ENCODE measurements around the gene DEUP1. TPM values are rescaled to one million over a fixed set of nuclear protein-coding genes. Genes with fewer than 3 reads are reported as not detected.

Gene DEUP1, protein sequence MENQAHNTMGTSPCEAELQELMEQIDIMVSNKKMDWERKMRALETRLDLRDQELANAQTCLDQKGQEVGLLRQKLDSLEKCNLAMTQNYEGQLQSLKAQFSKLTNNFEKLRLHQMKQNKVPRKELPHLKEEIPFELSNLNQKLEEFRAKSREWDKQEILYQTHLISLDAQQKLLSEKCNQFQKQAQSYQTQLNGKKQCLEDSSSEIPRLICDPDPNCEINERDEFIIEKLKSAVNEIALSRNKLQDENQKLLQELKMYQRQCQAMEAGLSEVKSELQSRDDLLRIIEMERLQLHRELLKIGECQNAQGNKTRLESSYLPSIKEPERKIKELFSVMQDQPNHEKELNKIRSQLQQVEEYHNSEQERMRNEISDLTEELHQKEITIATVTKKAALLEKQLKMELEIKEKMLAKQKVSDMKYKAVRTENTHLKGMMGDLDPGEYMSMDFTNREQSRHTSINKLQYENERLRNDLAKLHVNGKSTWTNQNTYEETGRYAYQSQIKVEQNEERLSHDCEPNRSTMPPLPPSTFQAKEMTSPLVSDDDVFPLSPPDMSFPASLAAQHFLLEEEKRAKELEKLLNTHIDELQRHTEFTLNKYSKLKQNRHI
- total RNA-seq (ENCODE audit: low replicate concordance), result not detected in 2 replicates

DNA sequence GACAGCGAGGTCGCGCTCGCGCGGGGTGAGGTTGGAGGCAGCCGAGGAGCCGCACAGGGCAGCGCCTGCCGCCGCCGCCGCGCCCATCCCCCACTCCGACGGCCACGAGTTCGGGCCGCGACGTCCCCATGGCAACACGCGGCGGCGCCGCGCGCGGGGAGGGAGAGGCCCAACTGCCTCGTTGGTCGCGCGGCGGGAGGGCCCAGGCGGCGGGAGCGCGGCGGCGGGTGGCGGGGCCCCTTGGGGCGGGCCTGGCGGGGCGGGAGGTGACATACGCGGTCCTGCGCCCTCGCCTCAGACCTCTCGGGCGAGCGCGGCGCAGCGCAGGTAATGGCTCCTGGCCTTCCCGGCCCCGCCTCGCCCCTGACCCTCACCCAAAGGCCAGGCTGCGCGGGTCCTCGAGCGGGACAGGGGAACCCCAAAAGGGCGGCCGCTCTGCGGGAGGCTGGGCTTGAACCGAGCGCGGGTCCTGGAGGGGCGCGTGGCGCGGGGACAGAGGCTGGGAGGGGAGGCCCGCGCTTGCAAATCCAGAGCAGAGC is at the start of gene DEUP1:
Gene DEUP1 (plus strand): TSS at position 297 of the 539 bp plus-strand sequence. CDS start 1,518 bp downstream, outside the sequence.
- no peak for DNase-seq (ENCODE audit: low read depth)
- TF ChIP-seq CTCF (IDR thresholded peaks at IDR 0.05; ENCODE audit: insufficient read depth, low read length), result no peak
- H3K4me3 ChIP-seq (ENCODE audit: low read depth, low read length), result no peak within 1 kb of the TSS

DNA sequence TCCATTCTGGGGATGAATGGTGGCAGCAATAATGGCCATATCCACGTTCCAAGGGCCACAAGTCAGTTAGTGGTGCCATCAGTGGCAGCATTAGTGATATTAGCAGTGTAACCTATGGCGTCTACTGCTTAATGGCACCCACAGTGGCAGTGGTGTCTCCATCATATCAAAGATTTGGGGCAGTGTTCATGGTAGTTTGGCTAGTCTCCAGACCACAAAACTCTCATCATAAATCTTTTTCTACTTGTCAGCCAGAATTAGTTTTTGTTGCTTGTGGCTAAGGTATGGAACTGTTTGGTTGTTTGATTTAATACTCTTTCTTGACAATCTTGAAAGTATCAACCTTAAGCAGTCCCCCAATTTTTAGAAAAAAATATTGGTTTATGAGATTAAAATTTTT is 45.1 kb upstream of the DEUP1 start:
- no peak for DNase-seq (ENCODE audit: low read depth)
- TF ChIP-seq CTCF (IDR thresholded peaks at IDR 0.05; ENCODE audit: insufficient read depth, low read length), result no peak
- no peak overlapping the region for H3K4me3 ChIP-seq (ENCODE audit: low read depth, low read length)

- no peak for DNase-seq (ENCODE audit: low read depth)
- no peak overlapping the region for H3K4me3 ChIP-seq (ENCODE audit: low read depth, low read length)
- no peak for TF ChIP-seq CTCF (IDR thresholded peaks at IDR 0.05; ENCODE audit: insufficient read depth, low read length)
These were observed 43.1 kb upstream of the DEUP1 start for GRCh38 chr11:93287434-93287833.

DNA sequence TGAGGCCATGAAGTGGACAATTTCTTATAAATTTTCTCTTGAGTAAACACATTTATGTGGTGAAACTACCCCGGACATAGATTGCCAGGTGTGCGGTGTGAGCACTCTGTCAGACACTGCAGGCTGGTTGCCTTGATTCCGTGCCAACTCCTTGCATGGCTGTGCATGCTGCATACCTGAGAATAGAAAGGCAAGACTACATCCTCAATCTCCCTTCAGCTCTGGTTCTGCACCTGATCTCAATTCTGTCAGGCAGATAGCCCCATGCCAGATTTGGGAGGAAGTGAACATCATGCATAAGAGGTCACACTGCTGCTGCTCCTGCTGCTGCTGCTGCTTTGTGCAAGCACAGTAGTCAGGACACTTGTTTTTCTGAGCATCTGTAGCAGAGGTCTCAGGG is 42.5 kb upstream of the DEUP1 start:
- H3K4me3 ChIP-seq (ENCODE audit: low read depth, low read length), result no peak overlapping the region
- no peak for DNase-seq (ENCODE audit: low read depth)
- TF ChIP-seq CTCF (IDR thresholded peaks at IDR 0.05; ENCODE audit: insufficient read depth, low read length), result no peak

DNA sequence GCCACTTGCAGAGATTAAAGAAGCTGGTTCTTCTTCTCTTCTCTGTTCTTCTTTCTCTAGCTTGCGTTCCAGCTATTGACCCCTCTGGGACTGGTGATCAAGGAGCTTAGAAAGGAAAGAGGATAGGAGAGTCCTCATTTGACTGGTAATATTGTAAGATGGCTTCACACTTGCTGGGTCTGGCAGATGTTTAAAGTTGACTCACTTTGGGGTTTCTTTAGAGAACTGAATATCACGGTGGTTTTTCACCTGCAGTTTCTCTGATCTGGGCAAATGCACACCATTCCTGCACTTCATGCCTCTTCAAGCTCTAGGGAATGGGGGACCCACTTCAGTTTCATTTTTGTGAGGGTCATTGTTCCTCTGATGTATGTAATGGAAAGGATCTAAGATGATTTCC is 41.8 kb upstream of the DEUP1 start:
- H3K4me3 ChIP-seq (ENCODE audit: low read depth, low read length), result no peak overlapping the region
- no peak for TF ChIP-seq CTCF (IDR thresholded peaks at IDR 0.05; ENCODE audit: insufficient read depth, low read length)
- DNase-seq (ENCODE audit: low read depth), result no peak

DNA sequence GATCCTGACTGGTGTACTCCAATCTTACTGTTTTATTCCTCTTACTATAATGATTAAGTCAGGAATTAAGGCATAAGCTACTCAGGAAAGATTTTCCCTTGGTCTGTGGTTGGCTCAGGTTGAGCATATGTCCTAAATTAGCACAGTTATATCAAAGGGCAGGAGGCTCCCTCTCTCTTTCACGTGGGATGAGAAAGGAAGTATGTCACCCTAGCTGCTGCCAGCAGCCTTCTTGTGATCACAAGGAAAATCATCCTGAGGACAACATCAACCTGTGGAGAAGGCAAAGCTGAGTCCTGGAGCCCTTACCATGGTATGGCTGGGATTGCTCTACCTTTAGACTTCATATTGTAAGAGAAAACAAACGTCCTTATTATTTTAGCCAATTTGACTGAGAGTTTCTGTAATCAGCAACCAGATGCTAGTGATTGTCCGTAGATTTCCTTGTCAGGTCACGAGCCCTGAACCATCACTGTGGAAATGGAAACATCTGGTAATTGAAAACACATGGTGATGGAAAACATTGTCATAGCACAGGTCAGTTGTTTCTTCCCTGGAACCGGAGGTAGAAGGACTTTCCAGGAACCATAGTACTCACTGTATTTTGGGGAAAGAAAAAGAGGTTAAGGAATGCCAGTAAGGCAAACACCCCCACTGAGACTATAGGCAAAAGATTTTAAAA is 40.6 kb upstream of the DEUP1 start:
- TF ChIP-seq CTCF (IDR thresholded peaks at IDR 0.05; ENCODE audit: insufficient read depth, low read length), result no peak
- no peak overlapping the region for H3K4me3 ChIP-seq (ENCODE audit: low read depth, low read length)
- no peak for DNase-seq (ENCODE audit: low read depth)

Measured in fibroblast of the aortic adventitia (primary cell).